Parathyroid adenoma (tissue), 2 donors: Measurements from ENCODE around the gene LMBR1.
"Not testable (repeated sequence)": the region's sequence is repeated elsewhere in the genome, so short reads cannot be mapped to it uniquely, and the experiment has no call there.

ENCODE experiments used
- H2AFZ ChIP-seq: fragments of 300-600 bp; sonication (generic); one replicate; pipeline ENCODE4 v1.7.0; 2017; ENCODE audit warnings: antibody characterized with exemption, mild to moderate bottlenecking
- H3K27ac ChIP-seq: fragments of 300-600 bp; sonication (generic); one replicate; pipeline ENCODE4 v1.7.0; 2017
- H3K27me3 ChIP-seq: fragments of 300-600 bp; sonication (generic); one replicate; pipeline ENCODE4 v1.7.0; 2017; ENCODE audit warnings: low read length; ENCODE audit not compliant: control insufficient read depth, insufficient read depth
- H3K36me3 ChIP-seq: fragments of 300-600 bp; sonication (generic); one replicate; pipeline ENCODE4 v1.7.0; 2017; ENCODE audit warnings: low read length; ENCODE audit not compliant: control insufficient read depth, insufficient read depth
- H3K4me1 ChIP-seq: fragments of 300-600 bp; sonication (generic); one replicate; pipeline ENCODE4 v1.7.0; 2017; ENCODE audit warnings: control low read depth
- H3K4me2 ChIP-seq: fragments of 300-600 bp; sonication (generic); one replicate; pipeline ENCODE4 v1.7.0; 2017; ENCODE audit warnings: low read length
- H3K4me3 ChIP-seq: fragments of 300-600 bp; sonication (generic); one replicate; pipeline ENCODE4 v1.7.0; 2017; ENCODE audit warnings: low read depth, low read length
- H3K79me2 ChIP-seq: fragments of 300-600 bp; sonication (generic); one replicate; pipeline ENCODE4 v1.7.0; 2017; ENCODE audit warnings: control low read depth
- H3K9ac ChIP-seq: fragments of 300-600 bp; sonication (generic); one replicate; pipeline ENCODE4 v1.7.0; 2017; ENCODE audit warnings: mild to moderate bottlenecking
- H3K9me3 ChIP-seq: fragments of 300-600 bp; sonication (generic); one replicate; pipeline ENCODE4 v1.7.0; 2017; ENCODE audit warnings: low read length; ENCODE audit not compliant: control insufficient read depth
- TF ChIP-seq, protein P1 (sequence below): fragments of 300-600 bp; sonication (generic); IDR thresholded peaks from one replicate; pipeline ENCODE4 v1.7.0; 2017; ENCODE audit warnings: antibody characterized with exemption, mild to moderate bottlenecking
- donor health status: primary hyperparathyroidism.

Gene LMBR1

GRCh38 chr7:156903232-156903909 is 10.4 kb upstream of the LMBR1 start:
- H3K27ac ChIP-seq: no peak overlapping the region
- no peak overlapping the region for H3K9ac ChIP-seq
- H3K79me2 ChIP-seq: no peaks in the 10 kb centered on the region
- TF ChIP-seq, protein P1, sequence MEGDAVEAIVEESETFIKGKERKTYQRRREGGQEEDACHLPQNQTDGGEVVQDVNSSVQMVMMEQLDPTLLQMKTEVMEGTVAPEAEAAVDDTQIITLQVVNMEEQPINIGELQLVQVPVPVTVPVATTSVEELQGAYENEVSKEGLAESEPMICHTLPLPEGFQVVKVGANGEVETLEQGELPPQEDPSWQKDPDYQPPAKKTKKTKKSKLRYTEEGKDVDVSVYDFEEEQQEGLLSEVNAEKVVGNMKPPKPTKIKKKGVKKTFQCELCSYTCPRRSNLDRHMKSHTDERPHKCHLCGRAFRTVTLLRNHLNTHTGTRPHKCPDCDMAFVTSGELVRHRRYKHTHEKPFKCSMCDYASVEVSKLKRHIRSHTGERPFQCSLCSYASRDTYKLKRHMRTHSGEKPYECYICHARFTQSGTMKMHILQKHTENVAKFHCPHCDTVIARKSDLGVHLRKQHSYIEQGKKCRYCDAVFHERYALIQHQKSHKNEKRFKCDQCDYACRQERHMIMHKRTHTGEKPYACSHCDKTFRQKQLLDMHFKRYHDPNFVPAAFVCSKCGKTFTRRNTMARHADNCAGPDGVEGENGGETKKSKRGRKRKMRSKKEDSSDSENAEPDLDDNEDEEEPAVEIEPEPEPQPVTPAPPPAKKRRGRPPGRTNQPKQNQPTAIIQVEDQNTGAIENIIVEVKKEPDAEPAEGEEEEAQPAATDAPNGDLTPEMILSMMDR: no peak
- no peak overlapping the region for H3K4me3 ChIP-seq
- H3K36me3 ChIP-seq: no peaks in the 10 kb centered on the region
- no peaks in the 10 kb centered on the region for H3K27me3 ChIP-seq
- no peak overlapping the region for H2AFZ ChIP-seq
- no peak overlapping the region for H3K4me2 ChIP-seq
- H3K4me1 ChIP-seq: no peaks in the 10 kb centered on the region
- H3K9me3 ChIP-seq: no peaks in the 10 kb centered on the region

GRCh38 chr7:156900093-156900492 is 7.1 kb upstream of the LMBR1 start:
- H3K9ac ChIP-seq, H3K4me2 ChIP-seq, H3K27me3 ChIP-seq, H3K27ac ChIP-seq, H3K4me1 ChIP-seq, H3K4me3 ChIP-seq, H3K9me3 ChIP-seq, H3K36me3 ChIP-seq, H2AFZ ChIP-seq, H3K79me2 ChIP-seq: not testable (repeated sequence)

DNA sequence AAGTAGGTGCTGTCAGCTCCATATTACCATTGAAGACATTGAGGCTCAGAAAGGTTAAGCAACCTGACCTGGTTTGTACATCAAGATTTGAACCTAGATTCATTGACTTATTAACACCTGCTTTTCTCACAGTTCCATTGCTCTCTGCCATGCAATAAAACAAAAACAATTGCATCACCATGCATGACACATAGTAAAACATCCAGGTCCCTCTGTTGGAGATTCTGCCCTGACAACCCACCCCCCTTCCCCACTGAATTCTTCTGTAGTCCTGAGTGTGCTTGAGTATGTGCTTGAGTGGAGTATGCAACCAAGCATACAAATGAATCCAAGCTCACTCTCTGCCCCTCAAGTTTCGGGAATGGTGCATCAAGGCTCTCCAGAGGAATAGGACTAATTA is 6.0 kb upstream of the LMBR1 start:
- TF ChIP-seq, protein P1: no peak

DNA sequence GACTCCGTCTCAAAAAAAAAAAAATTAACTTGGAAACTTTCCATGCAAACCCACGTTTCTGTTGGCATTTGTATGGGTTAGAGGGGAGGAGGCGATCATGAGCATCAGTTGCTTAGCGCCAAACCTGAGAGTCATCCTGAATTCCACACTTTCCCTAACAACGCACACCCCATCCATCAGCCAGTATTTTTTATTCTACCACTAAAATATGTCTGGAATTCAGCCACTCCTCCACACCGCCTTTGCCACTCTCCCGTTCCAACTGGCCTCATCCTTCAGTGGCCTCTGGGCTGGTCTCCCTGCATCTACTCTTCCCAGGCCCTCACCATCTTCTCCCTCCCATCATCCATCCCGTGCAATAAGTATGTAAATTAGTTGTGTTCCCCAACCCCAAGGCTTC is 4.7 kb upstream of the LMBR1 start:
- no peaks in the 10 kb centered on the region for H3K9me3 ChIP-seq
- H3K27me3 ChIP-seq: no peaks in the 10 kb centered on the region
- no peaks in the 10 kb centered on the region for H3K4me1 ChIP-seq
- no peak overlapping the region for H3K27ac ChIP-seq
- no peak overlapping the region for H3K4me3 ChIP-seq
- no peak overlapping the region for H2AFZ ChIP-seq
- no peak overlapping the region for H3K9ac ChIP-seq
- no peak overlapping the region for H3K4me2 ChIP-seq
- no peaks in the 10 kb centered on the region for H3K36me3 ChIP-seq
- no peaks in the 10 kb centered on the region for H3K79me2 ChIP-seq
- TF ChIP-seq, protein P1: no peak

More for the DNA sequence above, 6.0 kb upstream of the LMBR1 start:
- Histone ChIP-seq H3K79me2 (no peaks in the 10 kb centered on the region), H3K4me2 (no peak overlapping the region), H3K4me3 (no peak overlapping the region), H2AFZ (no peak overlapping the region), H3K27ac (no peak overlapping the region), H3K9me3 (no peaks in the 10 kb centered on the region), H3K36me3 (no peaks in the 10 kb centered on the region), H3K27me3 (no peaks in the 10 kb centered on the region), H3K9ac (no peak overlapping the region), H3K4me1 (no peaks in the 10 kb centered on the region)

GRCh38 chr7:156896388-156897022 is 3.5 kb upstream of the LMBR1 start:
- Histone ChIP-seq H3K27ac (no peak overlapping the region), H3K9me3 (no peaks in the 10 kb centered on the region), H3K4me1 (no peaks in the 10 kb centered on the region), H3K79me2 (no peaks in the 10 kb centered on the region), H3K4me3 (no peak overlapping the region), H2AFZ (no peak overlapping the region), H3K27me3 (no peaks in the 10 kb centered on the region), H3K9ac (no peak overlapping the region), H3K36me3 (no peaks in the 10 kb centered on the region), H3K4me2 (no peak overlapping the region)
- TF ChIP-seq, protein P1: no peak
